ENCODE results near the gene SLC6A11.

DNA sequence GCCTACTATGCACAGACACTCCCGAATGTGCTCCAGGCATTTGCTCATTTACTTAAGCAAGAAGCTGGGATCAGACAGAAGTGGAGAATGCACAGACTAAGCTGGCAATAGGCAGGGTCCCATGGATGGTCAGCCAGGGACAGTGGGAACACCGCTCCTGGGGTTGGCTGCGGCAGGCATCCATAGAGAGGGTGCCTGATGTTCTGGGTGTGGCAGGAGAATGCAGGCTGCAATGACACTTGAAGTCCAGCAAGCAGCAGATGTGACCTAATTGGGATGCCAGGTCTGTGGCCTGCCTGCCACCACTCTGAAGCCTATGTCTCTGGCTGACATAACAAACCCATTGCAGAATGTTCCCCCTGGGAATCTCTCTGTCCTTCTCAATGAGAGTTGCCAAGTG, 40.2 kb upstream of the SLC6A11 start:
- TF ChIP-seq CTCF (IDR thresholded peaks at IDR 0.05) (no peak), POLR2A (IDR thresholded peaks at IDR 0.05) (no peak)

Data from upper lobe of left lung (tissue), 4 donors.